DND-41 (cell line): ENCODE measurements around the gene NELFB.
A peak's percentile ranks its signal among the peaks of the same experiment; 100 is the strongest.

Experiments used
- ATAC-seq: fragments of 200-7000 bp; cut with Tn5 transposase; 3 replicates; pipeline ENCODE4 v1.9.1; 2021; ENCODE audit warnings: low read depth; ENCODE audit not compliant: insufficient read depth
- DNase-seq: peaks from one replicate; pipeline ENCODE4 v3.0.0-alpha.2; 2020
- H2AFZ ChIP-seq: 2 replicates; pipeline ENCODE4 v1.6.0; 2012; ENCODE audit warnings: low read depth, low read length
- H3K27ac ChIP-seq: 2 replicates; pipeline ENCODE4 v1.5.1; 2012; ENCODE audit warnings: low read length, inconsistent platforms
- H3K27me3 ChIP-seq: fragments of 200-600 bp; sonication (generic); 2 replicates; pipeline ENCODE4 v1.6.0; 2012; ENCODE audit warnings: low read length, mild to moderate bottlenecking, inconsistent platforms; ENCODE audit not compliant: insufficient read depth, poor library complexity
- H3K36me3 ChIP-seq: 2 replicates; pipeline ENCODE4 v1.5.1; 2012; ENCODE audit warnings: low read length, inconsistent platforms; ENCODE audit not compliant: insufficient read depth
- H3K4me1 ChIP-seq: 2 replicates; pipeline ENCODE4 v1.5.1; 2012; ENCODE audit warnings: mild to moderate bottlenecking, low read length; ENCODE audit not compliant: insufficient read depth
- H3K4me2 ChIP-seq: 2 replicates; pipeline ENCODE4 v1.6.0; 2012; ENCODE audit warnings: mild to moderate bottlenecking, moderate library complexity, low read length, inconsistent platforms; ENCODE audit not compliant: insufficient read depth
- H3K4me3 ChIP-seq, 2 experiments: fragments of 200-600 bp in 1 of 2; shearing (Covaris generic) in 1 of 2; 2 replicates each; pipeline ENCODE4 v1.5.1; 2012 to 2016; ENCODE audit warnings: inconsistent platforms in 2 of 2, low read length in 2 of 2, mild to moderate bottlenecking in 2 of 2, low read depth in 1 of 2, moderate library complexity in 1 of 2
- H3K79me2 ChIP-seq: 2 replicates; pipeline ENCODE4 v1.6.0; 2012; ENCODE audit warnings: low read length, inconsistent platforms; ENCODE audit not compliant: insufficient read depth
- H3K9ac ChIP-seq: 2 replicates; pipeline ENCODE4 v1.6.0; 2012; ENCODE audit warnings: low read depth, mild to moderate bottlenecking, inconsistent platforms, low read length, moderate library complexity
- H3K9me3 ChIP-seq: 2 replicates; pipeline ENCODE4 v1.5.1; 2012; ENCODE audit warnings: low read length, moderate library complexity, mild to moderate bottlenecking, inconsistent platforms; ENCODE audit not compliant: insufficient read depth, severe bottlenecking
- H4K20me1 ChIP-seq: 2 replicates; pipeline ENCODE4 v1.6.0; 2012; ENCODE audit warnings: low read length; ENCODE audit not compliant: insufficient read depth
- CTCF ChIP-seq: IDR thresholded peaks from 2 replicates; pipeline ENCODE4 v1.5.1; 2012; ENCODE audit warnings: borderline replicate concordance, low read length, moderate library complexity, mild to moderate bottlenecking; ENCODE audit not compliant: poor library complexity, severe bottlenecking; ENCODE audit errors: extremely low read depth
- EZH2 ChIP-seq: IDR thresholded peaks from 3 replicates; pipeline ENCODE4 v1.6.1; 2012; ENCODE audit warnings: borderline replicate concordance, low read depth, mild to moderate bottlenecking, moderate library complexity, low read length, inconsistent platforms; ENCODE audit not compliant: severe bottlenecking

Gene NELFB

GRCh38 chr9:137234055-137234697 is 21.0 kb upstream of the NELFB start:
- Histone ChIP-seq H3K4me1 (peaks cover 24% of the 10 kb centered on the region), H3K4me2 (no peak overlapping the region), H2AFZ (no peak overlapping the region), H3K36me3 (no peaks in the 10 kb centered on the region; the same call in 1 of the 2 replicates), H3K4me3 (no peak overlapping the region), H3K79me2 (no peaks in the 10 kb centered on the region; the same call in 1 of the 2 replicates), H4K20me1 (peaks cover 13% of the 10 kb centered on the region; the same call in 1 of the 2 replicates), H3K9ac (no peak overlapping the region), H3K9me3 (no peaks in the 10 kb centered on the region), H3K27ac (no peak overlapping the region), H3K27me3 (no peaks in the 10 kb centered on the region)
- DNase-seq (no peak), ATAC-seq (no peak)
- TF ChIP-seq EZH2 (no peak), CTCF (no peak)

- no peak overlapping the region for H2AFZ ChIP-seq
- peaks cover 5% of the 10 kb centered on the region for H3K79me2 ChIP-seq
- H3K9me3 ChIP-seq: no peaks in the 10 kb centered on the region
- H3K27me3 ChIP-seq: no peaks in the 10 kb centered on the region
- peaks cover 31% of the 10 kb centered on the region for H3K4me1 ChIP-seq
- H3K4me2 ChIP-seq: no peak overlapping the region
- no peak overlapping the region for H3K9ac ChIP-seq
- H3K4me3 ChIP-seq: no peak overlapping the region
- no peak for TF ChIP-seq CTCF
- TF ChIP-seq EZH2: no peak
- no peak overlapping the region for H3K27ac ChIP-seq
- ATAC-seq: no peak
- DNase-seq: no peak
- no peaks in the 10 kb centered on the region; the same call in 1 of the 2 replicates for H3K36me3 ChIP-seq
- H4K20me1 ChIP-seq: peaks cover 13% of the 10 kb centered on the region; the same call in 1 of the 2 replicates
Observed at GRCh38 chr9:137234758-137235423, 20.2 kb upstream of the NELFB start.

DNA sequence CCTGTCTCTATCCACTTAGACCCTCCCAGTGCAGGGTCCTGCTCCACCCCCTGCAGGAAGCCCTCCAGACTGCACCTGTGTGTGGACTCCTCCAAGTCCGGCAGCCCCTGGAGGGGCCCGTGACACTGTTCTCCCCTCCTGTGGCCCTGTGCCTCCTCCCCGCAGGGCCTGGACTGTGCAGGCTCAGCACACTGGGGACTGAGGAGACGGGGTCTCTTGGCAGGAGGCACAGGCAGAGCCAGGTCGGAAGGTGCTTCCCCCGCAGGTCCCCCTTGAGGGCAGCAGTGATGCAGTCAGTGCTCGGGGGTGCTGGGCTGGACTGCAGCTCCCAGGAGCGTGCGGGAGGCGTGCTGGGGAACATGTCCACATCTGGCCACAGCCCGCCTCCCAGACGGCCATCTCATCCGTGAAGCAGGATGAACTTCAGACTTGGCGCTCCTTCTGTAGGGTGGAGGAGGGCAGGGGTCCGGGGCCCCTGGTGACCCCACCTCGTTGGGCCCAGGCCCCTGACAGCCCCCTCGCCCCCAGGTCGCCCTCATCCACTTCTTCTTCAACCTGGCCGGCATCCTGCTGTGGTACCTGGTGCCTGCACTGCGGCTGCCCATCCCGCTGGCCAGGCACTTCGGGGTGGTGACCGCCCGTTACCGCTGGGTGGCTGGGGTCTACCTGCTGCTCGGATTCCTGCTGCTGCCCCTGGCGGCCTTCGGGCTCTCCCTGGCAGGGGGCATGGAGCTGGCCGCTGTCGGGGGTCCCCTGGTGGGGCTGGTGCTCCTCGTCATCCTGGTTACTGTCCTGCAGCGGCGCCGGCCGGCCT is 19.5 kb upstream of the NELFB start:
- Histone ChIP-seq H3K27me3 (no peaks in the 10 kb centered on the region), H3K4me3 (no peak overlapping the region), H3K4me2 (peak overlapping the region; percentile 52; the same call in 1 of the 2 replicates), H3K9ac (peak overlapping the region; percentile 38; the same call in 1 of the 2 replicates), H3K36me3 (no peaks in the 10 kb centered on the region; the same call in 1 of the 2 replicates), H3K9me3 (no peaks in the 10 kb centered on the region), H3K27ac (no peak overlapping the region), H3K79me2 (peaks cover 9% of the 10 kb centered on the region), H2AFZ (no peak overlapping the region), H3K4me1 (peaks cover 37% of the 10 kb centered on the region), H4K20me1 (peaks cover 13% of the 10 kb centered on the region; the same call in 1 of the 2 replicates)
- ATAC-seq: no peak
- no peak for TF ChIP-seq EZH2
- no peak for TF ChIP-seq CTCF
- no peak for DNase-seq
